ENCODE results near the gene C1orf94. TPM values are rescaled to one million over a fixed set of nuclear protein-coding genes. Genes with fewer than 3 reads are reported as not detected.

The C1orf94 gene
- polyA plus RNA-seq, 1 donor from 2014 or later: not detected

GRCh38 chr1:34162852-34163766 is 13.6 kb upstream of the C1orf94 start:
- H3K4me3 ChIP-seq (ENCODE audit: low read length): peak overlapping the region; percentile 96
- H4K20me1 ChIP-seq (ENCODE audit: insufficient read depth): no peaks in the 10 kb centered on the region
- H3K27me3 ChIP-seq (ENCODE audit: insufficient read depth, low read depth, low read length): peaks cover 30% of the 10 kb centered on the region
- H3K4me2 ChIP-seq (ENCODE audit: low read length): peak overlapping the region; percentile 82
- H3K9me2 ChIP-seq (ENCODE audit: insufficient read depth, low read length): no peaks in the 10 kb centered on the region
- no peaks in the 10 kb centered on the region for H3K36me3 ChIP-seq (ENCODE audit: insufficient read depth, low read length)
- no peaks in the 10 kb centered on the region for H3K79me2 ChIP-seq (replicated peaks; ENCODE audit: insufficient read depth, low read length)
- H2AFZ ChIP-seq (ENCODE audit: low read depth, low read length): peak overlapping the region; percentile 27
- H3F3A ChIP-seq (ENCODE audit: insufficient read depth, low read length, poor library complexity, severe bottlenecking): no peaks in the 10 kb centered on the region
- H3K27ac ChIP-seq (ENCODE audit: low read length): peak overlapping the region; percentile 28
- peak; percentile 96 for TF ChIP-seq RAD21 (conservative IDR thresholded peaks at IDR 0.05)
- TF ChIP-seq EZH2 (IDR thresholded peaks at IDR 0.05; ENCODE audit: borderline replicate concordance, insufficient read depth, low read length, poor library complexity, severe bottlenecking): no peak
- TF ChIP-seq TAF1 (IDR thresholded peaks at IDR 0.05; ENCODE audit: low read depth): peak; percentile 51
- peak; percentile 95 for TF ChIP-seq SMC3 (conservative IDR thresholded peaks at IDR 0.05; ENCODE audit: poor library complexity)
- no peak for TF ChIP-seq POLR2AphosphoS5 (IDR thresholded peaks at IDR 0.05)
- TF ChIP-seq CTCF (IDR thresholded peaks at IDR 0.05; ENCODE audit: poor library complexity, severe bottlenecking): peak; percentile 96
- TF ChIP-seq EP300 (conservative IDR thresholded peaks at IDR 0.05; ENCODE audit: poor library complexity, severe bottlenecking): no peak
- TF ChIP-seq REST (IDR thresholded peaks at IDR 0.05; ENCODE audit: borderline replicate concordance): no peak
- TF ChIP-seq MXI1 (conservative IDR thresholded peaks at IDR 0.05; ENCODE audit: poor library complexity, severe bottlenecking): peak; percentile 55
- H3K9ac ChIP-seq (ENCODE audit: low read length): peak overlapping the region; percentile 83
- no peaks in the 10 kb centered on the region for H3K9me3 ChIP-seq (ENCODE audit: low read length)

- no peaks in the 10 kb centered on the region for H3F3A ChIP-seq (ENCODE audit: insufficient read depth, low read length, poor library complexity, severe bottlenecking)
- TF ChIP-seq MXI1 (conservative IDR thresholded peaks at IDR 0.05; ENCODE audit: poor library complexity, severe bottlenecking) (no peak), TAF1 (IDR thresholded peaks at IDR 0.05; ENCODE audit: low read depth) (no peak), SMC3 (conservative IDR thresholded peaks at IDR 0.05; ENCODE audit: poor library complexity) (no peak), EZH2 (IDR thresholded peaks at IDR 0.05; ENCODE audit: borderline replicate concordance, insufficient read depth, low read length, poor library complexity, severe bottlenecking) (no peak)
- no peaks in the 10 kb centered on the region for H3K79me2 ChIP-seq (replicated peaks; ENCODE audit: insufficient read depth, low read length)
- peak overlapping the region; percentile 83 for H3K9ac ChIP-seq (ENCODE audit: low read length)
- peak overlapping the region; percentile 96 for H3K4me3 ChIP-seq (ENCODE audit: low read length)
- H3K27ac ChIP-seq (ENCODE audit: low read length): peak overlapping the region; percentile 58
- H4K20me1 ChIP-seq (ENCODE audit: insufficient read depth): no peaks in the 10 kb centered on the region
- H3K36me3 ChIP-seq (ENCODE audit: insufficient read depth, low read length): no peaks in the 10 kb centered on the region
- H3K9me3 ChIP-seq (ENCODE audit: low read length): no peaks in the 10 kb centered on the region
- peak overlapping the region; percentile 27 for H2AFZ ChIP-seq (ENCODE audit: low read depth, low read length)
- peaks cover 37% of the 10 kb centered on the region for H3K27me3 ChIP-seq (ENCODE audit: insufficient read depth, low read depth, low read length)
- no peaks in the 10 kb centered on the region for H3K9me2 ChIP-seq (ENCODE audit: insufficient read depth, low read length)
- peak overlapping the region; percentile 82 for H3K4me2 ChIP-seq (ENCODE audit: low read length)
Observed at GRCh38 chr1:34163792-34164731, 12.6 kb upstream of the C1orf94 start.

Measured in neural cell (in vitro differentiated cells).